ENCODE data around the gene SUN1.

The SUN1 gene

DNA sequence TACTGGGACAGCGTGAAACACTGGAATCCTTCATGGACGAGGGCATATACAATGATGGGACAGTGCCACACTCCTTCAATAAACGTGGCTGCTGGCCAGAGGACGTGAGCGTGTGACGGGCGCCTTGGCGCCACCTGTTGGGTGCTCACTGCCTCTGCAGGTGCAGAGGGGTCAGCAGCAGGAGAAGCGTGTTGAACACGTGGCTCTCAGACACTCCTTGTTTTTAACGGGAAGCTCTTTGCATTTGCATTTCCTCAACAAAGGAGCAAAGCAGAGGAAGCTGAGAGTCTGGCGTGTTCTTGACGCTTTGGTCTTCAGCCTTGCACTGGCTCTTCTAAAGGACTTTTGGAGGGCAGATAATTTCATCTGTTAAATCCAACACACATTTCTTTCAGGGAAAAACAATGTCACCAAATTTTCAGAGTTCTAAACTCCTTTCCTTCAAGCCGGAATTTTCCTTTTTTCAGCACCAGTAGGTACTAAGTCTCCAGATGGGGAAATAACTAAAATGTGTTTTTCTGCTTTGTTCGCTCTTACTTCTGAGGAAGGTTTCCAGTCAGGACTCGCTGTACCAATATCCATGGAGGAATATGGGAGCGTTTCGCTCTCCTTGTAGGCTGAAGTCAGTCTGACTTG lies 41.2 kb downstream of the SUN1 start:
- peak; percentile 93 for DNase-seq
- in situ Hi-C loops (cut with MboI; ENCODE audit: low pct_unique_long_range_greater_than_20kb, low sequenced_read_pairs) = no loop called here

DNA sequence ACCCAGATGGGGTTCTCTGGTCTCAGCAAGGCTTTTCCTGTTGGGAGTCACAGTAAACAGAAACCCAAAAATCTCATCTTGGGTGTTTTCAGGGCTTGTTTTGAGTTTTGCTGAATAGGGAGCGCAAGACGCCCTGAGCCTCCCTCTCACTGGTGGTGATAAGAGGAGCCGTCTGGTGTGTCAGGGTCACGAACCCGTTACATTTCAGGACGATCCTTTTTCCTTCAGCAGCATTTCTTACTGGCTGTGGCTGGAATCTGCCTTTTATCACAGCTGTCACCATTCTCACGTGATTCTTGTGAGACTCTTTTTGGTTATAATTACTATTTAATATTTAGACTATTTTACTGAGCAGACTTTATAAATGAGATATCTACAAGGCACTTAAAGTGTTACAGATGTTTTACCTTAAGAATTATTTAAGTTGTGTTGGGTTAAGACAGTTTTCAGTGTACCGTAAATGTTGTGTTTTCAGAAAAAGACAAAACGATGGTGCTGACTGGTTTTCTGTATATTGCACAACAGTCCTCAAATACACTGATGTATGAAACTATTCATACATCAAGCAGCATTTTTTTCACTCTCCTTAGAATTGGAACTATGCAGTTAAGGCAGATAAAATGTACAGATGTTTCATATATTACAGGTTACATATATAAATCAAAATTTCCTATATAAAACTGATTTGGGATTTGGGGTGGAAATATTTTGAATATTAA lies 41.9 kb downstream of the SUN1 start:
- in situ Hi-C loops (cut with MboI; ENCODE audit: low pct_unique_long_range_greater_than_20kb, low sequenced_read_pairs) = no loop called here
- no peak for DNase-seq

DNA sequence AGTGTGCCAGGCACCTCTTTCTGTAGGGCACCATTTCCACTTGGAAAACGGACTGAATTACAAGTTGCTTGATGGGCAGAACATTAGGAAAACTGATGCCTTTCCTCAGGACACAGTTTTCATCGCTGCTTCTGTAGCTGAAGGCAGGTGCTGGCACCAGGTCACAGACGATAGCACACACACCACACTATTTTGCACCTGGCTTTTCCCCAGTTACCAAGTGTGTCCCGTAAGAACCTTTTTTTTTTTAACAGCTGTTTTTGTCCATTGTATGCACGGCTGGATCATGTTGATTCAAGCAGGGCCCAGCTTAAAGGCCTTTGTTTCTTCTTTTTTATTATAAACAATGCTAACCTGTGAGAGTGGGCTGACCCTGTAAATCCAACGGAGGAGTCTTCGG lies 42.8 kb downstream of the SUN1 start:
- DNase-seq = no peak
- in situ Hi-C loops (cut with MboI; ENCODE audit: low pct_unique_long_range_greater_than_20kb, low sequenced_read_pairs) = no loop called here

DNA sequence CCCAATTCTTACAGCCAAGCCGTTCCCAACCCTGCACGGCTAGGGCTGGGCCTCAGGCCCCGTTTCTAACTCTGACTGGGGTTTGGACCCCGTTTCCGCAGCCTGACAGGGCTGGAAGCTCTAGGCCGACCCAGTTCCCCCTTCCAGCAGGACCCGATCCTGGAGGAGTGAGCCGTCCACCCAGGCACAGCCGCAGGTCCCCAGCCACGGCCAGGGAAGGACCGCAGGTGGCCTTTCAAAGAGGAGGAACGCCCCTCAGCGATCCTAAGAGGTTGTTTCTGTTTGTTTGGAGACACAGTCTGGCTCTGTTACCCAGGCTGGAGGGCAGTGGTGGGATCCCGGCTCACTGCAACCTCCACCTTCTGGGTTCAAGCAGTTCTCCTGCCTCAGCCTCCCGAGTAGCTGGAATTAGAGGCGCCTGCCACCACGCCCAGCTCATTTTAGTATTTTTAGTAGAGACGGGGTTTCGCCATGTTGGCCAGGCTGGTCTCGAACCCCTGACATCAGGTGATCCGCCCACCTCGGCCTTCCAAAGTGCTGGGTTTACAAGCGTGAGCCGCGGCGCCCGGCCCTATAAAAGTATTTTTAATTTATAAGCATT lies 43.3 kb downstream of the SUN1 start:
- no peak for DNase-seq
- in situ Hi-C loops (cut with MboI; ENCODE audit: low pct_unique_long_range_greater_than_20kb, low sequenced_read_pairs) = no loop called here

DNA sequence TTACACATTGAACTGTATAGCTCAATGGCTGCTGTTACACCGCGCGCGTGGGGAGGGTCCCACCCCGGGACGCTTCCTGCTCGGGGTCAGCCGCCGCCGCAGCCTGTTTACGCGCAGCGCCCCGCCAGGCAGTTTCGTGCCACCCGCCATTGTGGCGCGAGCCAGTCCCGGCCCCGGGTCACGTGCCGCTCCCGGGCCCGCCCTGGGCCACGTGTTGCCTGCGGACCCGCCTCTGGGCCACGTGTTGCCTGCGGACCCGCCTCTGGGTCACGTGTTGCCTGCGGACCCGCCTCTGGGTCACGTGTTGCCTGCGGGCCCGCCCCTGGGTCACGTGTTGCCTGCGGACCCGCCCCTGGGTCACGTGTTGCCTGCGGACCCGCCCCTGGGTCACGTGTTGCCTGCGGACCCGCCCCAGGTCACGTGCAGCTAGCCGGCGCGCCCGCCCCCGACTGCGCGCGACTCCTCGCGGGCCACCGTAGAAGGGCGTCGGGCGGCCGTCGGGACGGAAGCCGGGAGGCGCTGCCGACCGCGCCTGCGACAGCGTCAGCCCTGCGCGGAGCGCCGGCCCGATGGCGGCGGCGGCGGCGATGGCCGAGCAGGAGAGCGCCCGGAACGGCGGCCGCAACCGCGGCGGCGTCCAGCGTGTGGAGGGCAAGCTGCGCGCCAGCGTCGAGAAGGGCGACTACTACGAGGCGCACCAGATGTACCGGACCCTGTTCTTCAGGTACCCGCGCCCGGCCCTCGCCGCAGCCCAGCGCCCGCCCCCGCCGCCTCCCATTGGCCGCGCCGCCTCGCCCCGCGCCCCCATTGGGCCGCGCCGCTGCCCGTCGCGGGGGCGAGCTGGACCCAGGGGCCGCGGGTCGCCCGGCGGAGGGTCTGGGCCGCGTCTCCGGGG lies 44.0 kb downstream of the SUN1 start, which contains the start of gene GET4:
Gene GET4 (plus strand): TSS at position 478 of the 895 bp plus-strand sequence. CDS start 92 bp downstream, at position 570.
- DNase-seq = peak; percentile 90
- in situ Hi-C loops (cut with MboI; ENCODE audit: low pct_unique_long_range_greater_than_20kb, low sequenced_read_pairs) = no loop called here

DNA sequence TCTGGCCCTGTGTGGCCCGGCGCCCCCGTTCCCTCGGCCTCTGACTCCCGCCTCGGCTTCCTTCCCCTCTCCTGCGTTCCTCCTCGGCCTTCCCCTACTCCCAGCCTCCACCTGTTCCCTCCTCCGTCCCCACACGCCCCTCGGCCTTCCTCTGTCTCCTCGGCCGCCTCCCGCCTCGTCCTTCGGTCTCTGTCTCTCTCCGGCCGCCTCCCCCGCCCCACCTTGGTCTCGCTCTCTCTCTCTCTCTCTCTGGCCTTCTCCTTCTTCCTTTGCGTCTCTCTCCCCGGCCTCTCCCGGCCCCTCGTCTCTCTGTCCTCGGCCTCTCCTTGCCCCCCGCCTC lies 44.7 kb downstream of the SUN1 start:
- DNase-seq = peak; percentile 58
- in situ Hi-C loops (cut with MboI; ENCODE audit: low pct_unique_long_range_greater_than_20kb, low sequenced_read_pairs) = no loop called here

DNA sequence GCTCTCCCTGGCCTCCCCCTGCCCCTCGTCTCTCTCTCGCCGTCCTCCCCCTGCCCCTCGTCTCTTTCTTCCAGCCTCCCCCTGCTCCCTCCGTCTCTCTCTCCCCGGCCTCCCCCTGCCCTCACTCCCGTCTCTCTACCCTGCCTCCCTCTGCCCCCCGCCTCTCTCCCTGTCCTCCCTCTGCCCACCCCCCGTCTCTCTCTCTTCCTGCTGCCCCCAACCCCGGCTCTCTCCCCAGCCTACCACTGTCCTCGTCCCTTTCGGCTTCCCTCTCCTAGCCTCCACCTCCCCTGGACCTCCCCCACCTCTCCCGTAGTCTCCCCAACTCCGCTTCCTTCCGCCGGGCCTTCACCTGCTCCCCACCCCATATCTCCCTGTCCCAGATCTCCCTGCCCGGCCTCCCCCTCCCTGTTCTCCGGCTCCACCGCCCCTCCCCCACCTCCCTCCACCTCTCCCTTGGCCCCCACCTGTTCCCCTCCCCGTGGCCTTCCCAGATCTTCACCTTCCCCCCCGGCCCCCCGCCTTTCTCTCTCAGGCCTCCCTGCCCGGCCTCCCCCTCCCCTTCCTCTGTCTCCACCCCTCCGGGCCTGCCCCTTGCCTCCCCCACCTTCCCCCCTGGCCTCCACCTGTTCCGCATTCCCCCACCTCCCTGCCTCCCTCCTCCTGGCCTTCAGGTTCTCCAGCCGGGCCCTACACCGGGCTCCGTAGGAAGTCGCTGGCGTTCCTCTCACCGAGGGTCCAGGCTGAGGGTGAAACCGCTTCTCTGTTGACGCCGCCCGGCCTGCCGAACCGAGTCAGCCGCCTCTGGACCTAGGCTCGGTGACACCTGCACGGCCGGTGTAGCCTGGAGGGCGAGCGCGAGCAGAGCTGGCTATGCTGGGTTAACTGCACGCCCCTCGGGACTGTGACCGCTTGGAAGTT lies 45.3 kb downstream of the SUN1 start:
- in situ Hi-C loops (cut with MboI; ENCODE audit: low pct_unique_long_range_greater_than_20kb, low sequenced_read_pairs) = no loop called here
- DNase-seq = peak; percentile 17

DNA sequence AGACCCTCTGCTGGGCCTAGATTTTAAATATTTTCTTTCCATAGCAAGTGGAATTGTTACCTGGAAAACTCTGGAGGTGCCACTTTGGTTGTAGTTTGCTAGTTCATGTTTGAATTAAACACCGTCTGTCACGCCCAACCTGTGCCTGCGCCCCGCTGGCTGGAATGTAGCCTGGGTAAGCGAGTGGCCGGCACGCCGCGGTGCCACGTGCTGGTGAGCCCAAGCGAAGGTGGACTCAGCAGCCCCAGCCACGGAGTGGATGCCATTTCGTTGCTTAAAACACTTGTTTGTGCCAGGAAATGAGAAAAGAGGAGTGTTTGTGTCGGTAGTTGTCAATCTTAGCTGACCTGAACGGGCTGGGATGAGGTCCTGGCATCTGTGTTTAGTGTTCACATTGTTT lies 46.8 kb downstream of the SUN1 start:
- no peak for DNase-seq
- in situ Hi-C loops (cut with MboI; ENCODE audit: low pct_unique_long_range_greater_than_20kb, low sequenced_read_pairs) = no loop called here

DNA sequence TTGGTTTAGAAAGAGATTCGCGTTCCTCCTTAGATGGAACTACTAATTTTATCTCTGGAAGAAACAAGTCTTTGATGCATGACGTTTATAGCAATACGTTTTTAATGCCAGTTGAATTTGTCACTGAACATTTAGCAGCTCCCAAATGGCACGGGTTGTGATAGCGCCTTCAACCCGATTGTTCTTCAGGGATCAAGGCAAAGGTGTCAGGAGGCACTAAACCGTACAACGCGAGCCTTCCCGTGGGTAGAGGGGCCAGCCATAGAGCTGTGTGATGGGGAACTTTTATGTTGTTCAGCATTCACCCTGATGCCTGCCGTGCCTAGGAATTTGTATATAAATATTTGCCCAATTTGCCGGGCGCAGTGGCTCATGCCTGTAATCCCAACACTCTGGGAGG lies 47.4 kb downstream of the SUN1 start:
- in situ Hi-C loops (cut with MboI; ENCODE audit: low pct_unique_long_range_greater_than_20kb, low sequenced_read_pairs) = no loop called here
- no peak for DNase-seq

DNA sequence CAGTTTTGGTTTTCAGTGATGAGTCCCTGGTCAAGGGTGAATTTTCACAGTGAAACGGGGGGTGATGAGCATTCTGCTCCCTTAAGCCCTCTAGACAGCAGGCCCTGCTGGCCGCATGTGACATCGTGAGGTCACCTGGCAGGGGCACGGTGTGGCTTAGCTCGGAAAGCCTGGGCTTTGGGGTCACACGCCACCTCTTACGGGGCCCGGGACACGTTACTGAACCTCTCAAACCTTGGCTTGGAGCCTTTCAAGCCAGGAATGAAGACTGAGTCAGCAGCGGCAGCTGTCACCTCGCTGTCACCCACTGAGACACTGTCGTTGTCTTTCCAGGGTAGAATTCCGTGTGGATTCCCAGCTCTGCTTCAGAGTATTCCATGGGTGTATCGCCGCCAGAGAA lies 48.2 kb downstream of the SUN1 start:
- DNase-seq = no peak
- in situ Hi-C loops (cut with MboI; ENCODE audit: low pct_unique_long_range_greater_than_20kb, low sequenced_read_pairs) = no loop called here

DNA sequence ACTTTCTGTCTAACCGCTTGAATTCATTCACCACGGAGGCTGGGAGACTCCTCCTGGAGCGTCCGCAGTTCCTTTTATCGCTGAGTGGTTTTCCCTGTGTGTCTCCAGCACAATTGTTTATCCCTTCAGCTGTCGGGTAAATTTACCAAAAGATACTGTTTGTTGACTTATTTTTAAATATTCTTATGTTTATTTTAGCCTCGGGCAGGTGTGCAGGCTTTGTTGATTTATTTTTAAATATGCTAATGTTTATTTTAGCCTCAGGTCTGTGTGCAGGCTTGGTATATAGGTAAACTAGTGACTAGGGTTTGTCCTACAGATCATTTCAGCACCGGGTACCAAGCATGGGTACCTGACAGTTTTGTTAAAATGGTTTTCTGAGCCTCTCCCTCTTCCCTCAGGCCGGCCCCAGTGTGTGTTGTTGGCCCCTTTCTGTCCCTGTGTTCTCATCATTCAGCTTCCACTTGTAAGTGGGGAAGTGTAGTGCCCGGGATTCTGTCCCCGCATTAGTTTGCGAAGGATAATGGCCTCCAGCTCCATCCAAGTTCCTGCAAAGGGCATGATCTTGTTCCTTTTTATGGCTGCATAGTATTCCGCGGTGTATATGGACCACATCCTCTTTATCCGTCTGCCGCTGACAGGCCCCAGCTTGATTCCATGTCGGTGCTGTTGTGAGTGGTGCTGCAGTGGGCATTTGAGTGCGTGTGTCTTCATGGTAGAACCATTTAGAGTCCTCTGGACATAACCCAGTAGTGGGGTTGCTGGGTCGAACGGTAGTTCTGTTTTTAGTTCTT lies 49.4 kb downstream of the SUN1 start:
- DNase-seq = no peak
- in situ Hi-C loops (cut with MboI; ENCODE audit: low pct_unique_long_range_greater_than_20kb, low sequenced_read_pairs) = no loop called here

DNA sequence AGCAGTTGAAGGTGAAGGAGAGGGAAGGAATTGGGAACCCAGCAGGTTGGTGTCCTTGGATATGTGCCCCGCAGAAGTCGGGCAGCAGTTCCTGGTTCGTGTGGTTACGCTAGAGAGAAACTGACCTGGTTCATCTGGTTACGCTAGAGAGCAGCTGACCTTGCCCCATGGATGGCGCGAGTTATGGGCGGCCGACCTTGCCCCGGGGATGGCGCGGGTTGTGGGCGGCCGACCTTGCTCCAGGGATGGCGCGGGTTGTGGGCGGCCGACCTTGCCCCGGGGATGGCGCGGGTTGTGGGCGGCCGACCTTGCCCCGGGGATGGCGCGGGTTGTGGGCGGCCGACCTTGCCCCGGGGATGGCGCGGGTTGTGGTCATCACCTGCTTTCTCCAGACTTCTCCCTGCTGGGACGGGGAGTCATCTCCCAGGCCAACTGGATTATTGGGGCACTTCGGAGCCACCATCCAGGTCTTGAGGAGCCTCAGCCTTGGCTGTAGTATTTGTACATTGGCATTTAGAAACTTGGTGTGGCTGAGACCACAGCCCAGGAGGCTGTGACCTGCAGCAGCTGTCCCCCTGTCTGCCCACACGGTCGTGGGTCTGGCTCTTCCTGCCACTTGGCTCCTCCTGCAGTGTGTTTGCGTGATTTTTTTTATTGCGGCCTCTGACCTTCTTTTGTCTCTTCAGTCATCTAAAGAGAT lies 50.2 kb downstream of the SUN1 start:
- DNase-seq = no peak
- in situ Hi-C loops (cut with MboI; ENCODE audit: low pct_unique_long_range_greater_than_20kb, low sequenced_read_pairs) = no loop called here

DNA sequence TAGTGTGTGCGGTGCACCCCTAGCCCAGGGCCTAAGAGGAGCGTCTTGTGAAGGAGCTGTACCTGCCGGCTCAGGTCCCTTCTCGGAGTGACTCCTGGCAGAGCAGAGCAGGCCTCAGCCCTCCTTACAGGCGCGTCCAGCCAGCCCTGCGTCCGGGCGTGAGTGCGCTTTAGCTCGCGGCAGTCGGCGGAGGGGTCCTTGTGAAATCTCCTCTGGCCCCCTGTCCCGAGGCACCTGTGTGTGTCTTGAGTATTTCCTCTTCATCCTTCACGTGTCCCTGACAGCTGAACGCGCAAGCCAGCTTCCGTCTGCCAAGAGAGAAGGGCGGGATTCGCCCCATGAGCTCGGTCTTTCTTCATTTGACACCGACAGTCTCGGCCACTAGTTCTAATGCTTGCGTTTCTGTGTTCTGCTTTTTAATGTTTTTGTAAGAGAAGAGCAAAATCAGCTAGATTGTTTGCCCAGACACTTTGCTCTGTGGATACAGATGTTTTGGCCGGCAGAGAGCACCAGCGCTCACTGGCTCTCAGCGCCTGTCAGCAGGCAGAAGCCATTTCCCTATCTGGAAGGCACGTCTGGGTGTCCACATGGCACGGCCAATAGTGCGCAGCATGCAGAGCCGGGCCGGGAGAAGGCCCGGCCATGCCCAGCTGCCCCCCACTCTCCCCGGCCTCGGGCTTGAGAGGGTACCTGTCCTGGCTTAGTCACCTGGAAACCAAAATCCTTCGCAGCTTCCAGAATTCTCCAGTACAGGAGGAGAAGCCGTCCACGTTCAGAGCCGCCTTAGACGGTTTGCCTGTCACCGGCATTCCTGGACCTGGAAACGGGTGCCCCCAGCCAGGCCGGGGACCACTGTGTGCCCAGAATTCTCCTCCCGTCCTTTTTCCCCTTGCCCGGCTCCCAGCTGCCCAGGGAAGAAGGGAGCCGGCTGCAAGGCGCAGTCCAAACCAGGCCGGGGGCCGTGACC lies 51.1 kb downstream of the SUN1 start:
- in situ Hi-C loops (cut with MboI; ENCODE audit: low pct_unique_long_range_greater_than_20kb, low sequenced_read_pairs) = no loop called here
- DNase-seq = no peak

DNA sequence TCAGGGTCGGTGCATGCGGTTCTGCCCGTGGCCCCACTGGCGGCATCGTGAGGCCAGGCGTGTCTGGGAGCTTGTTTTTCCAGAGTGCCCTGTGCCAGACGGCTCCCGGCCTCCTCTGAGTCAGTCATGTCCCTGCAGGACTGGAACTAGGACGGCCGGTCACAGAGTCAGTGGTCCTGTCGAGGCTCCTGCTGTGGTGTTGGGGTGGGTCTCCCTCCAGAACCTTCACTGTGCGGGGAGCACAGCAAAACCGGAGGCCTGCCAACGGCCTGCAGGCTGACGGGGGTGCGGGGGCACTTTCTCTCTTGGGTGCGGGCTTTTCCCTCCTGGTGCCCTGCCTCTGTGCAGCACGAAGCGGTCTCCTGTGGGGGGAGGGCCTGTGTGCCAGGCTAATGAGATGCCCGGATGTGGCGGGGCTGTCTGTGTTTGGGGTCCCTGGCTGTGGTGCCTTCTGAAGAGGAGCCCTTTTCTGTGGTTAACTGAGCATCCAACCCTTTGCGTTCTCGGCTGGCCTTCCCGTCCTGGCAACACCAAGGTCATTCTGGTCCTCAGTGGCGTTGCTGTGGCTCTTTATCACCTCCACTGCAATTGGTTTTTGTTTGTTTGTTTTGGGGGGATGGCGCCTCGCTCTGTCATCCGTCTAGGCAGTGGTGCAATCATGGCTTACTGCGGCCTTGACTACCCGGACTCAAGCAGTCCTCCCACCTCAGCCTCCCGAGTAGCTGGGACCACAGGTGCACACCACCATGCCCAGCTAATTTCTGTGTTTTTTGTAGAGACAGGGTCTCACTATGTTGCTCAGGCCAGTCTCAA lies 52.1 kb downstream of the SUN1 start:
- DNase-seq = no peak

DNA sequence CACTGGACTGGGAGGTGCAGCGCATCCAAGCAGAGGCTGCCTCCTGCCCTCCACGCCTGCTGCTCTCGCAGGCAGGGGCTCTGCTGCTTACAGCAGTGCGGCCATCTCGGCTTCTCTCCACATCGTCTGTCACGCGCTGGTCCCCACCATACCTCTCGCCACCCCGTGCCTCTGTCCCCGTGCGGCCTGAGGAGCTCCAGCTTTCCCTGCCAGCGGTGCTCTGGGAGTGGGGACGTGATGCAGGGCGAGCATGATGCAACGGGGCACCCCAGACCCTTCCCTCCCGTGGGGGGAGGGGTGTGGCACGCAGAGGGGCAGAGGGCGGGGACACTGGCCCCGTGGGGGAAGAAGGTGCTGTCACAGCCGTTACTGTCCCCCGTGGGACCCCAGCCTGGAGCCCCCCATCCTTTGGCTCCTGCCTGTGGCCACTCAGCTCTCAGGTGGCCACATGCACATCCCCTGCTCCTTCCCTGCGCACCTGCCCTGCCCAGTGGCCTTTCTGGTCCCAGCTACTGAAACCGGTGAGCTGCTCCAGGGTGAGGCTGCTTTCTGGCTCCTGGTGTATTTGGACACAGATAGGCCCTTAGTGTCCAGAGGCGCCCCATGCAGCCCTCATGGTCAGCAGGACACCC lies 53.1 kb downstream of the SUN1 start:
- DNase-seq = no peak
- in situ Hi-C loops (cut with MboI; ENCODE audit: low pct_unique_long_range_greater_than_20kb, low sequenced_read_pairs) = no loop called here

More for the DNA sequence above, 52.1 kb downstream of the SUN1 start:
- in situ Hi-C loops (cut with MboI; ENCODE audit: low pct_unique_long_range_greater_than_20kb, low sequenced_read_pairs) = no loop called here
